ENCODE measurements around the gene WDR45B. TPM values are rescaled to one million over a fixed set of nuclear protein-coding genes. Genes with fewer than 3 reads are reported as not detected.
A peak's percentile ranks its signal among the peaks of the same experiment; 100 is the strongest.
"Not testable (repeated sequence)": the region's sequence is repeated elsewhere in the genome, so short reads cannot be mapped to it uniquely, and the experiment has no call there.

WDR45B gene
- total RNA-seq, 1 experiment from 2014 or later, result 109 TPM

GRCh38 chr17:82585935-82586575 is 62.2 kb downstream of the WDR45B start:
- DNase-seq (ENCODE audit: low read depth), result peak; percentile 51

- DNase-seq (ENCODE audit: low read depth), result no peak
Observed at GRCh38 chr17:82583720-82584234, 64.5 kb downstream of the WDR45B start.

GRCh38 chr17:82582709-82583108 is 65.5 kb downstream of the WDR45B start:
- DNase-seq (ENCODE audit: low read depth), result no peak

GRCh38 chr17:82582213-82582612 is 66.0 kb downstream of the WDR45B start:
- DNase-seq (ENCODE audit: low read depth), result no peak

- DNase-seq (ENCODE audit: low read depth), result not testable (repeated sequence)
Observed at GRCh38 chr17:82579969-82580368, 68.3 kb downstream of the WDR45B start.

GRCh38 chr17:82577300-82577699 is 70.9 kb downstream of the WDR45B start:
- no peak for DNase-seq (ENCODE audit: low read depth)

- not testable (repeated sequence) for DNase-seq (ENCODE audit: low read depth)
Observed at GRCh38 chr17:82575581-82576221, 72.5 kb downstream of the WDR45B start.

- DNase-seq (ENCODE audit: low read depth), result no peak
Observed at GRCh38 chr17:82574041-82574440, 74.2 kb downstream of the WDR45B start.

- no peak for DNase-seq (ENCODE audit: low read depth)
Observed at GRCh38 chr17:82571855-82572254, 76.4 kb downstream of the WDR45B start.

GRCh38 chr17:82570277-82570676 is 78.0 kb downstream of the WDR45B start:
- DNase-seq (ENCODE audit: low read depth), result no peak

GRCh38 chr17:82569621-82570020 is 78.6 kb downstream of the WDR45B start:
- no peak for DNase-seq (ENCODE audit: low read depth)

- no peak for DNase-seq (ENCODE audit: low read depth)
Observed at GRCh38 chr17:82568997-82569393, 79.2 kb downstream of the WDR45B start.

GRCh38 chr17:82567286-82567685 is 81.0 kb downstream of the WDR45B start:
- no peak for DNase-seq (ENCODE audit: low read depth)

GRCh38 chr17:82566129-82566960 is 81.9 kb downstream of the WDR45B start:
- DNase-seq (ENCODE audit: low read depth), result no peak

GRCh38 chr17:82565551-82565950 is 82.7 kb downstream of the WDR45B start:
- no peak for DNase-seq (ENCODE audit: low read depth)

Other genes starting within 250 kb of the WDR45B start
- 4.9 and 9.4 TPM in 2 replicates for gene HEXD, start 230.1 kb downstream of the WDR45B start, total RNA-seq (2014; rRNA removed; shearing (Covaris generic))
- 38.6 and 39.8 TPM in 2 replicates for gene OGFOD3, start 229.9 kb downstream of the WDR45B start, total RNA-seq (2014; rRNA removed; shearing (Covaris generic))
- 26.3 and 59.3 TPM in 2 replicates for gene CYBC1, start 197.7 kb downstream of the WDR45B start, total RNA-seq (2014; rRNA removed; shearing (Covaris generic))
- 42.3 and 59.4 TPM in 2 replicates for gene NARF, start 189.7 kb downstream of the WDR45B start, total RNA-seq (2014; rRNA removed; shearing (Covaris generic))
- gene FOXK2, start 128.7 kb downstream of the WDR45B start, total RNA-seq (2014; rRNA removed; shearing (Covaris generic)), result 18.2 and 23.1 TPM in 2 replicates
- gene RAB40B, start 50.3 kb upstream of the WDR45B start, total RNA-seq (2014; rRNA removed; shearing (Covaris generic)), result 1.5 and 3.2 TPM in 2 replicates
- gene FN3KRP, start 68.3 kb upstream of the WDR45B start, total RNA-seq (2014; rRNA removed; shearing (Covaris generic)), result 28.1 and 30.2 TPM in 2 replicates
- gene FN3K, start 87.2 kb upstream of the WDR45B start, total RNA-seq (2014; rRNA removed; shearing (Covaris generic)), result not detected in 2 replicates
- gene TBCD, start 103.6 kb upstream of the WDR45B start, total RNA-seq (2014; rRNA removed; shearing (Covaris generic)), result 21.5 and 23.0 TPM in 2 replicates
- gene ZNF750, start 191.6 kb upstream of the WDR45B start, total RNA-seq (2014; rRNA removed; shearing (Covaris generic)), result not detected in 2 replicates

Measured in Daoy (cell line).